Suprapubic skin (tissue), 4 donors: ENCODE data around the gene OTOF. TPM values are rescaled to one million over a fixed set of nuclear protein-coding genes. Genes with fewer than 3 reads are reported as not detected.

Experiments
- DNase-seq, 2 donors: peaks; one replicate each; pipeline ENCODE4 v3.0.0-alpha.2; 2019; ENCODE audit warnings: low spot score in 2 of 2
- H3K27ac ChIP-seq: fragments of 200-600 bp; sonication (generic); one replicate; pipeline ENCODE4 v1.5.1; 2019
- H3K27me3 ChIP-seq: fragments of 200-600 bp; sonication (generic); one replicate; pipeline ENCODE4 v1.5.1; 2019
- H3K36me3 ChIP-seq: fragments of 200-600 bp; sonication (generic); one replicate; pipeline ENCODE4 v1.5.1; 2019
- H3K4me1 ChIP-seq: fragments of 200-600 bp; sonication (generic); one replicate; pipeline ENCODE4 v1.5.1; 2019
- H3K4me3 ChIP-seq: fragments of 200-600 bp; sonication (generic); one replicate; pipeline ENCODE4 v1.5.1; 2019; ENCODE audit warnings: mild to moderate bottlenecking
- H3K9me3 ChIP-seq: fragments of 200-600 bp; sonication (generic); one replicate; pipeline ENCODE4 v1.5.1; 2019
- EP300 ChIP-seq: sonication (generic); formaldehyde crosslinking; IDR thresholded peaks from one replicate; pipeline ENCODE4 v1.6.1; 2017; ENCODE audit warnings: antibody characterized with exemption
- POLR2A ChIP-seq, 2 donors: fragments of 450-650 bp; IDR thresholded peaks; one replicate each; pipeline ENCODE4 v1.6.1; 2017; ENCODE audit warnings: antibody characterized with exemption in 2 of 2, mild to moderate bottlenecking in 2 of 2, moderate library complexity in 2 of 2
- POLR2AphosphoS5 ChIP-seq, 3 donors: sonication (generic); formaldehyde crosslinking; IDR thresholded peaks; one replicate each; pipeline ENCODE4 v1.6.1; 2017; ENCODE audit warnings: antibody characterized with exemption in 3 of 3
- WGBS: methylation state at CpG from one replicate; pipeline ENCODE4 v1.1.5; 2018; 5-methylcytosine and 5-hydroxymethylcytosine counted together
- total RNA-seq, 4 donors: library from RNA; depleted of rRNA; stranded (reverse); fragments of >200 nt; gene quantifications; one replicate each; pipeline ENCODE4 v1.1.0, GENCODE V29; 2016
- TF ChIP-seq, protein P1 (sequence below), 2 donors: fragments of 200-600 bp in 1 of 2; fragments of 450-650 bp in 1 of 2; sonication (generic) in 1 of 2; IDR thresholded peaks; one replicate each; pipeline ENCODE4 v1.5.1; 2016 to 2019; ENCODE audit warnings: antibody characterized with exemption in 2 of 2, mild to moderate bottlenecking in 1 of 2, moderate library complexity in 1 of 2

The OTOF gene
- total RNA-seq, 4 donors from 2014 or later, result 0.16 to 0.39 (median 0.17) TPM; not detected in 1

DNA sequence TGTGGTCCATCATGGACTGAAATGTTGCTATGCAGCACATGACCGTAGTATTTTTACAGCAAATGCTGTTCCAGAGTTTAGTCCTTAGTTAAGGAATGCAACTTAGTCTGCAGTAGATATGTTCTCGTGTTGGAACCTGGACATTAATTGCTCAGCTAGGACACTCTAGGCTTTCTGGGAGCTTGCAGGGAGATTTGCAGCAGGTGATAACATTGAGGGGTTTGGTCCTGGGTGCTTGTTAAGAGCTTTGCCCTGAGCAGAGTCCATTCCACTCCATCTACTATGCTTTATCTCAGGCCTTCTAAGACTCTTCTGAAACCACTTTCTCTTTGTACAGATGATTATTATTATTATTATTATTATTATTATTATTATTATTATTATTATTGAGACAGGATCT lies 49.1 kb downstream of the OTOF start:
- DNase-seq, result no peak
- WGBS, result 80% methylated on average over 2 of the region's 2 CpGs

DNA sequence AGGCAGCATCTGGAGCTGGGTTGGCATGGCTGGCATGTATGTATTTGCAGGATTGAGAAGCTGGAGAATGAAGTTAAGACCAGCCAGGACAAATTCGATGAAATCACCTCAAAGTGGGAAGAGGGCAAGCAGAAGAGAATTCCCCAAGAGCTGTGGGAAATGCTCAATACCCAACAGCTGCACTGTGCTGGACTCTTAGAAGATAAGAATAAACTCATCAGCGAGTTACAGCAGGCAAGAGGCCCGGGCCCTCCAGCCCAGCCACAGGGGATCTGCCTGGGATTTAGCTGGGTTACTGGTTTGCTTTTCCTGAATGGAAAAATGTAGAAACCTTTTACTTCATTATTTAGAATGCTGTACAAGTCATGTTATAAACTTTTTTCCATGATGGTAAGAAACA lies 53.7 kb downstream of the OTOF start:
- Histone ChIP-seq H3K36me3 (no peaks in the 10 kb centered on the region), H3K27ac (no peak overlapping the region), H3K4me1 (no peaks in the 10 kb centered on the region), H3K27me3 (no peaks in the 10 kb centered on the region), H3K4me3 (no peak overlapping the region), H3K9me3 (no peaks in the 10 kb centered on the region)
- TF ChIP-seq POLR2A (IDR thresholded peaks at IDR 0.05), result no peak
- TF ChIP-seq POLR2AphosphoS5 (IDR thresholded peaks at IDR 0.05), result no peak
- TF ChIP-seq EP300, result no peak
- TF ChIP-seq, protein P1, sequence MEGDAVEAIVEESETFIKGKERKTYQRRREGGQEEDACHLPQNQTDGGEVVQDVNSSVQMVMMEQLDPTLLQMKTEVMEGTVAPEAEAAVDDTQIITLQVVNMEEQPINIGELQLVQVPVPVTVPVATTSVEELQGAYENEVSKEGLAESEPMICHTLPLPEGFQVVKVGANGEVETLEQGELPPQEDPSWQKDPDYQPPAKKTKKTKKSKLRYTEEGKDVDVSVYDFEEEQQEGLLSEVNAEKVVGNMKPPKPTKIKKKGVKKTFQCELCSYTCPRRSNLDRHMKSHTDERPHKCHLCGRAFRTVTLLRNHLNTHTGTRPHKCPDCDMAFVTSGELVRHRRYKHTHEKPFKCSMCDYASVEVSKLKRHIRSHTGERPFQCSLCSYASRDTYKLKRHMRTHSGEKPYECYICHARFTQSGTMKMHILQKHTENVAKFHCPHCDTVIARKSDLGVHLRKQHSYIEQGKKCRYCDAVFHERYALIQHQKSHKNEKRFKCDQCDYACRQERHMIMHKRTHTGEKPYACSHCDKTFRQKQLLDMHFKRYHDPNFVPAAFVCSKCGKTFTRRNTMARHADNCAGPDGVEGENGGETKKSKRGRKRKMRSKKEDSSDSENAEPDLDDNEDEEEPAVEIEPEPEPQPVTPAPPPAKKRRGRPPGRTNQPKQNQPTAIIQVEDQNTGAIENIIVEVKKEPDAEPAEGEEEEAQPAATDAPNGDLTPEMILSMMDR (IDR thresholded peaks at IDR 0.05), result no peak
- 59% methylated on average over 3 of the region's 3 CpGs for WGBS
- DNase-seq, result no peak

More for the DNA sequence above, 49.1 kb downstream of the OTOF start:
- no peak overlapping the region for H3K27ac ChIP-seq
- no peak for TF ChIP-seq POLR2A (IDR thresholded peaks at IDR 0.05)
- TF ChIP-seq POLR2AphosphoS5 (IDR thresholded peaks at IDR 0.05), result no peak
- no peak for TF ChIP-seq EP300
- TF ChIP-seq, protein P1 (IDR thresholded peaks at IDR 0.05), result no peak
- no peaks in the 10 kb centered on the region for H3K4me1 ChIP-seq
- H3K27me3 ChIP-seq, result no peaks in the 10 kb centered on the region
- H3K4me3 ChIP-seq, result no peak overlapping the region
- no peaks in the 10 kb centered on the region for H3K9me3 ChIP-seq
- H3K36me3 ChIP-seq, result no peaks in the 10 kb centered on the region

DNA sequence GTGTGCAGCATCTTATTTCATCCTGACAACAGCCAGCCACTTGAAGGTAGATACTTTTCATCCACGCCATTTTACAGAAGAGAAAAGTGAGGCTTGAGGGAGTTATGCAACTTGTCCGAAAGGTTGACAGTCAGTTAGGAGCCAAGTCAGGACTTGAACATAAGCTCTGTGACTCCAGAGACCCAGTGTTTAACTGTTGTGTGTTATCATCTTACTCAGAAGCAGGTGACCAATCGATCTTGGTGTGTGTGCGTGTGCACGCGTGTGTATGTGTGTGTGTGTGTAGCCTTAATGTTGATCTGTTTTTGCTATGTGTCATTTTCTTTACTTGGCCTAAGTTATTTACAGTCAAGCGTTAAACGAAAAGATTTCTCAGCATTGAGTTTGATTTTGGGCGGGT lies 54.2 kb downstream of the OTOF start:
- Histone ChIP-seq H3K4me1 (no peaks in the 10 kb centered on the region), H3K9me3 (no peaks in the 10 kb centered on the region), H3K27me3 (no peaks in the 10 kb centered on the region), H3K36me3 (no peaks in the 10 kb centered on the region), H3K4me3 (no peak overlapping the region), H3K27ac (no peak overlapping the region)
- 89% methylated on average over 9 of the region's 9 CpGs for WGBS
- no peak for DNase-seq
- TF ChIP-seq POLR2A (IDR thresholded peaks at IDR 0.05) (no peak), POLR2AphosphoS5 (IDR thresholded peaks at IDR 0.05) (no peak), EP300 (no peak)
- TF ChIP-seq, protein P1 (IDR thresholded peaks at IDR 0.05), result no peak

DNA sequence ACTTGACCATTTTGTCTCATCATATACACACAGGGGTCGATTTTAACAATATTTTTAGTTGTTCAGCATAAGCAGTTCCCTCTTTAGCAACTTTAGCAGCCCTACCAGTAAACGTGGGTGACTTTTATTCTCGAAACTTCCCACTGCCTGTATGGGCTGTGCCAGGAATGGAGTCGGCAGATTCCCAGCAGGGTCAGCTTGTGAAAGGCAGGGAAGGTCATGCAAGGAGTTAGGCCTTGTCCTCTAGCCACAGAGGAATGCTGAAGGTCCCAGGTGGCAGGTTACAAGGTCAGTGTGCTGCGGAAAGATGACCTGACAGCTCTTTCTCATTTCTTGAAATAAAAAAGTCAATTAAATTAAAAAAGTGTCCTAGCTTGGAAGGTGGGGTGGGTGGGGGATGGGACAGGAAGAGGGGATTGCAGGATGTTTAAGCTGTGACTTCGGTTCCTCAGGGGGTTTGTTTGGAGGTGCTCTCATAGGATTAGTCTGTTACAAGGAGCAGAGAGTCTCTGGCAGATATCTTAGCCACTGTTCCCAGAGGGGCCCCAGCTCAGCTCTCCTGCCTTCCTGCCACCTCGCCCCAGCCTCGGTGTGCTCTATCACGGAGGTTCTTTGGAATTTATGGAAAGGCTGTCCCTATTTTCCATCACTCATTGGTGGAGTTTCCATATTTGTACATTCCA lies 54.8 kb downstream of the OTOF start:
- H3K4me3 ChIP-seq, result no peak overlapping the region
- DNase-seq, result no peak
- TF ChIP-seq POLR2A (IDR thresholded peaks at IDR 0.05) (no peak), POLR2AphosphoS5 (IDR thresholded peaks at IDR 0.05) (no peak), EP300 (no peak)
- TF ChIP-seq, protein P1 (IDR thresholded peaks at IDR 0.05), result no peak
- no peaks in the 10 kb centered on the region for H3K27me3 ChIP-seq
- 53% methylated on average over 9 of the region's 9 CpGs for WGBS
- no peaks in the 10 kb centered on the region for H3K4me1 ChIP-seq
- H3K9me3 ChIP-seq, result no peaks in the 10 kb centered on the region
- H3K36me3 ChIP-seq, result no peaks in the 10 kb centered on the region
- H3K27ac ChIP-seq, result no peak overlapping the region

DNA sequence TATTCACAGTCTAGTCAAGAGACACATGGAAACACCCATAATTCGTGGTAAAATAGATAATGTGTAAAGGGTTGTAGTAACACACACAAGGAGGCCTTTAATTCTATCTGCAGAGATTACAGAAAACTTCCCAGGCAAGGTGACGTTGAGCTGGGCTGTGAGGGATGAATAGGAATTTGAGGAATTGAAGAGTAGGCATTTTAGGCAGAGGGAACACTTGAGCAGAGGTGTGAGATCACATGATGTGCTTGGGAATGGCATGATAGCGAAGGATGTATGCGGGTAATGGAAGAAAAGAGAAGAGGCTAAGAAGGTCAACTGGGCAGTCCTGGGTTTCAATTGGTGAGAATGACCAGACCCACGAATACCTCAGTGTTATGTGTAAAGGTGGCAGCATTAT lies 56.0 kb downstream of the OTOF start:
- H3K27me3 ChIP-seq, result no peaks in the 10 kb centered on the region
- H3K4me1 ChIP-seq, result no peaks in the 10 kb centered on the region
- 88% methylated on average over 5 of the region's 5 CpGs for WGBS
- no peaks in the 10 kb centered on the region for H3K36me3 ChIP-seq
- no peaks in the 10 kb centered on the region for H3K9me3 ChIP-seq
- H3K4me3 ChIP-seq, result no peak overlapping the region
- no peak overlapping the region for H3K27ac ChIP-seq
- TF ChIP-seq, protein P1 (IDR thresholded peaks at IDR 0.05), result no peak
- TF ChIP-seq POLR2A (IDR thresholded peaks at IDR 0.05) (no peak), EP300 (no peak), POLR2AphosphoS5 (IDR thresholded peaks at IDR 0.05) (no peak)
- DNase-seq, result no peak
